ENCODE results near the gene SETD2. TPM values are rescaled to one million over a fixed set of nuclear protein-coding genes. Genes with fewer than 3 reads are reported as not detected.

SETD2 gene
- total and polyA plus RNA-seq, 2 donors (not counting 1 experiment from before 2014, with no cell fraction given) = 22.6 to 91.4 TPM

DNA sequence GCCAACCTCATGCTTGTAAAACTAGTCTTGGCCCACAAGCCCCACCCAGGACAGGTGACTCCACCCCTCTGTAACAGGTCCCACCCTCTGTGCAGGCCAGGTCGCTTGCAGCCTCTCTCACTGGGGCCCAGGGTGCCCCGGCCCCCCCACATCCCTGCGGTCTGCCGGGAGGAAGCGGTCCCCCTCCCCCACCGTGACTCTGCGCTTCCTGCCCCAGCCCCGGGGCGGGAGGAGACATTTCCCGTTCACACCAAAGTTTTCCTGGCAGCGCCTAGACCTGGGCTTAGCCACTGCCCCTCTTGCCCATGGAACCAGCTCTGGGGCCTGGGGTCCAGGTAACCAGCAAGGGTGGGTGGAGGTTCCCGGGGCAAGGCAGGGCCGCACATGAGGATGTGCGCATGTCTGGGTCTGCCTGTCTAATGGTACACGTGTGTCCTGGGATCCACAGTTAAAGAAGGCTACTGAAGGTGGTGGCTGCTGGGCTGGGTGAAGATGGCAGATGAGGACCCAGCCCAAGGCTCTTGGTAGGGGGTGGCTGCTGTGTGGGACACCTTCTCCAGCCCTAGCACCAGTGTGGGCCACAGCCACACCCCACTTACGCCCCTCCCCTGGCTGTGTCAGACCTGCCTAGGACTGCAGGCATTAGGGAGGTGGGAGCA, 176.0 kb downstream of the SETD2 start:
- Histone ChIP-seq H3K27ac (ENCODE audit: low read length in 2 of 2) (peak overlapping the region; percentile 36 to 64), H3K36me3 (replicated peaks in 1 of 2; ENCODE audit: control extremely low read depth in 1 of 2, control insufficient read depth in 1 of 2, extremely low read depth in 1 of 2, insufficient read depth in 2 of 2, low read length in 1 of 2) (peaks cover 0 to 4% of the 10 kb centered on the region in 2 experiments), H3K79me2 (ENCODE audit: control insufficient read depth, insufficient read depth, low read length) (peaks cover 31% of the 10 kb centered on the region), H3K9ac (ENCODE audit: low read length) (peak overlapping the region; percentile 51), H4K20me1 (ENCODE audit: control insufficient read depth, insufficient read depth, low read length, poor library complexity, severe bottlenecking) (peaks cover 42% of the 10 kb centered on the region), H3K27me3 (replicated peaks in 1 of 4; ENCODE audit: control extremely low read depth in 1 of 4, control insufficient read depth in 3 of 4, insufficient read depth in 4 of 4, low read length in 3 of 4) (no peaks in the 10 kb centered on the region), H3K4me3 (ENCODE audit: control extremely low read depth in 1 of 5, extremely low read depth in 1 of 5, insufficient read depth in 1 of 5, low read depth in 2 of 5, low read length in 4 of 5) (peak overlapping the region in 4 of 5 experiments; percentile 21 to 41 (median 29)), H3K4me1 (ENCODE audit: control insufficient read depth in 2 of 2, insufficient read depth in 2 of 2, low read length in 2 of 2) (peaks cover 50 to 59% of the 10 kb centered on the region in 2 donors), H2AFZ (ENCODE audit: insufficient read depth, low read depth, low read length, poor library complexity, severe bottlenecking) (peak overlapping the region; percentile 50), H3K4me2 (replicated peaks; ENCODE audit: low read depth, low read length, poor library complexity, severe bottlenecking) (peak overlapping the region; percentile 83), H3K9me3 (ENCODE audit: control extremely low read depth in 1 of 3, control insufficient read depth in 2 of 3, insufficient read depth in 1 of 3, low read length in 2 of 3) (no peaks in the 10 kb centered on the region)
- ATAC-seq (ENCODE audit: low read depth) (peak; percentile 89), DNase-seq (peak; percentile 86)
- no peak for TF ChIP-seq EZH2 (IDR thresholded peaks at IDR 0.05; ENCODE audit: borderline replicate concordance, insufficient read depth, low read depth, low read length, poor library complexity, severe bottlenecking)
- TF ChIP-seq, protein P1, sequence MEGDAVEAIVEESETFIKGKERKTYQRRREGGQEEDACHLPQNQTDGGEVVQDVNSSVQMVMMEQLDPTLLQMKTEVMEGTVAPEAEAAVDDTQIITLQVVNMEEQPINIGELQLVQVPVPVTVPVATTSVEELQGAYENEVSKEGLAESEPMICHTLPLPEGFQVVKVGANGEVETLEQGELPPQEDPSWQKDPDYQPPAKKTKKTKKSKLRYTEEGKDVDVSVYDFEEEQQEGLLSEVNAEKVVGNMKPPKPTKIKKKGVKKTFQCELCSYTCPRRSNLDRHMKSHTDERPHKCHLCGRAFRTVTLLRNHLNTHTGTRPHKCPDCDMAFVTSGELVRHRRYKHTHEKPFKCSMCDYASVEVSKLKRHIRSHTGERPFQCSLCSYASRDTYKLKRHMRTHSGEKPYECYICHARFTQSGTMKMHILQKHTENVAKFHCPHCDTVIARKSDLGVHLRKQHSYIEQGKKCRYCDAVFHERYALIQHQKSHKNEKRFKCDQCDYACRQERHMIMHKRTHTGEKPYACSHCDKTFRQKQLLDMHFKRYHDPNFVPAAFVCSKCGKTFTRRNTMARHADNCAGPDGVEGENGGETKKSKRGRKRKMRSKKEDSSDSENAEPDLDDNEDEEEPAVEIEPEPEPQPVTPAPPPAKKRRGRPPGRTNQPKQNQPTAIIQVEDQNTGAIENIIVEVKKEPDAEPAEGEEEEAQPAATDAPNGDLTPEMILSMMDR (IDR thresholded peaks at IDR 0.05) = no peak
- Mint-ChIP-seq H3K4me1 (peaks cover 71% of the 10 kb centered on the region), H3K4me3 (peak overlapping the region; percentile 70), H3K9me3 (ENCODE audit: insufficient read depth) (no peaks in the 10 kb centered on the region), H3K27ac (peak overlapping the region; percentile 90), H3K27me3 (no peaks in the 10 kb centered on the region)
- CTCF ChIA-PET = interaction anchor here (0.8 to 1.3 kb wide), 3 partner anchors 46 to 65 kb away, joined by 3 read pairs; no protein-coding TSS in a partner anchor
- POLR2A ChIA-PET = interaction anchor here (0.5 to 1.0 kb wide), 8 partner anchors 8 to 394 kb away, joined by 3 to 10 read pairs (median 4); partner anchors contain the start of genes CCDC12 and NBEAL2
- under 1% methylated on average over 11 of the region's 16 CpGs for WGBS (ENCODE audit: insufficient coverage)
- intact Hi-C loops (cut with micrococcal nuclease) = loop anchor here (1.0 kb wide), 1 partner anchor 9 kb away; the partner anchor contains the start of gene NBEAL2

DNA sequence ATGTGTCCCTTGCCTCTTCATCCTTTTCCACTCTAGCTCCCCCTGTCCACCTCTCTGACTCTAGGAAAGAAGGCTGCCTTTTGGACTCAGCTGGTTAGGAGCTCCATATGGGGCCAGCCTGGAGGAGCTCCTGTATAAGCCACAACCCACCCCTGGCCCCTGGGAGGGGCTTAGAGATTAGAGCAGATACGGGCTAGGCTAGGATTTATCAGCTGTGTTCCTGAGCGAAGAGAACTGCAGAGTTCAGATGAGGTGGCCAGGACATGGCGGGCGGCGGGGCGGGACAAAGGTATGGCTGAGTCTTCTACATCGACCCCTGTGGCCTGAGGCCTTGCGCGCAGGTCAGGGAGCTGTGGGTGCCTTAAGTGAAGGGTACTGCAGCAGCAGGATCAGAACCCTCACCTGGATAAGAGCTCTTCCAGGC, 176.6 kb downstream of the SETD2 start:
- Histone ChIP-seq H4K20me1 (ENCODE audit: control insufficient read depth, insufficient read depth, low read length, poor library complexity, severe bottlenecking) (peaks cover 42% of the 10 kb centered on the region), H3K79me2 (ENCODE audit: control insufficient read depth, insufficient read depth, low read length) (peaks cover 37% of the 10 kb centered on the region), H3K4me1 (ENCODE audit: control insufficient read depth in 2 of 2, insufficient read depth in 2 of 2, low read length in 2 of 2) (peaks cover 50 to 62% of the 10 kb centered on the region in 2 donors), H3K9me3 (ENCODE audit: control extremely low read depth in 1 of 3, control insufficient read depth in 2 of 3, insufficient read depth in 1 of 3, low read length in 2 of 3) (no peaks in the 10 kb centered on the region), H3K9ac (ENCODE audit: low read length) (peak overlapping the region; percentile 51), H3K4me3 (ENCODE audit: control extremely low read depth in 1 of 5, extremely low read depth in 1 of 5, insufficient read depth in 1 of 5, low read depth in 2 of 5, low read length in 4 of 5) (peak overlapping the region in 4 of 5 experiments; percentile 21 to 41 (median 29)), H3K27me3 (replicated peaks in 1 of 4; ENCODE audit: control extremely low read depth in 1 of 4, control insufficient read depth in 3 of 4, insufficient read depth in 4 of 4, low read length in 3 of 4) (no peaks in the 10 kb centered on the region), H2AFZ (ENCODE audit: insufficient read depth, low read depth, low read length, poor library complexity, severe bottlenecking) (peak overlapping the region; percentile 50), H3K4me2 (replicated peaks; ENCODE audit: low read depth, low read length, poor library complexity, severe bottlenecking) (peak overlapping the region; percentile 83), H3K36me3 (replicated peaks in 1 of 2; ENCODE audit: control extremely low read depth in 1 of 2, control insufficient read depth in 1 of 2, extremely low read depth in 1 of 2, insufficient read depth in 2 of 2, low read length in 1 of 2) (peaks cover 0 to 4% of the 10 kb centered on the region in 2 experiments), H3K27ac (ENCODE audit: low read length in 2 of 2) (peak overlapping the region; percentile 28 to 64)
- TF ChIP-seq, protein P1 (IDR thresholded peaks at IDR 0.05) = no peak
- no peak for TF ChIP-seq EZH2 (IDR thresholded peaks at IDR 0.05; ENCODE audit: borderline replicate concordance, insufficient read depth, low read depth, low read length, poor library complexity, severe bottlenecking)
- 37% methylated on average over 7 of the region's 9 CpGs for WGBS (ENCODE audit: insufficient coverage)
- Mint-ChIP-seq H3K9me3 (ENCODE audit: insufficient read depth) (no peaks in the 10 kb centered on the region), H3K27me3 (no peaks in the 10 kb centered on the region), H3K4me1 (peaks cover 76% of the 10 kb centered on the region), H3K4me3 (peak overlapping the region; percentile 70), H3K27ac (peak overlapping the region; percentile 90)
- ATAC-seq (ENCODE audit: low read depth) (no peak), DNase-seq (no peak)
- POLR2A ChIA-PET = interaction anchor here (0.5 to 1.0 kb wide), 7 partner anchors 8 to 395 kb away, joined by 3 to 10 read pairs (median 4); partner anchors contain the start of genes CCDC12 and NBEAL2
- CTCF ChIA-PET = interaction anchor here (0.8 to 1.3 kb wide), 3 partner anchors 45 to 64 kb away, joined by 3 read pairs; no protein-coding TSS in a partner anchor
- intact Hi-C loops (cut with micrococcal nuclease) = loop anchor here (1.0 kb wide), 1 partner anchor 8 kb away; the partner anchor contains the start of gene NBEAL2

Measured in B cell (primary cell).